GM18907 (cell line): ENCODE measurements around the gene GNG8.
A peak's percentile ranks its signal among the peaks of the same experiment; 100 is the strongest.
"Not testable (repeated sequence)": the region's sequence is repeated elsewhere in the genome, so short reads cannot be mapped to it uniquely, and the experiment has no call there.

Source experiments
- ATAC-seq: cut with Tn5 transposase; IDR thresholded peaks from one replicate; pipeline ENCODE4 v1.9.1; 2021; ENCODE audit warnings: mild to moderate bottlenecking, moderate library complexity; ENCODE audit not compliant: unreplicated experiment

The GNG8 gene

GRCh38 chr19:46648060-46648960, 12.3 kb upstream of the GNG8 start:
- no peak for ATAC-seq

GRCh38 chr19:46646402-46646801, 10.4 kb upstream of the GNG8 start:
- no peak for ATAC-seq

- ATAC-seq, result no peak
Observed at GRCh38 chr19:46644720-46645119, 8.7 kb upstream of the GNG8 start.

GRCh38 chr19:46640656-46641055, 4.7 kb upstream of the GNG8 start:
- no peak for ATAC-seq

- ATAC-seq, result no peak
Observed at GRCh38 chr19:46639358-46640182, 3.6 kb upstream of the GNG8 start.

GRCh38 chr19:46637224-46637623, 1.2 kb upstream of the GNG8 start:
- ATAC-seq, result no peak

- no peak for ATAC-seq
Observed at GRCh38 chr19:46634656-46635218, 1.3 kb downstream of the GNG8 start.

GRCh38 chr19:46634045-46634655, 1.9 kb downstream of the GNG8 start:
- ATAC-seq, result peak; percentile 49

- no peak for ATAC-seq
Observed at GRCh38 chr19:46633130-46633529, 2.9 kb downstream of the GNG8 start.

GRCh38 chr19:46631481-46631880, 4.5 kb downstream of the GNG8 start:
- ATAC-seq, result no peak

- no peak for ATAC-seq
Observed at GRCh38 chr19:46630586-46631205, 5.3 kb downstream of the GNG8 start.

GRCh38 chr19:46629546-46630025, 6.4 kb downstream of the GNG8 start:
- no peak for ATAC-seq

GRCh38 chr19:46628970-46629369, 7.0 kb downstream of the GNG8 start:
- ATAC-seq, result not testable (repeated sequence)

- no peak for ATAC-seq
Observed at GRCh38 chr19:46626446-46626845, 9.6 kb downstream of the GNG8 start.

- no peak for ATAC-seq
Observed at GRCh38 chr19:46625731-46626130, 10.3 kb downstream of the GNG8 start.

GRCh38 chr19:46624958-46625661, 10.9 kb downstream of the GNG8 start, which contains the start of gene PTGIR:
PTGIR (minus strand) TSS chr19:46625089; CDS start chr19:46624225, 864 bp downstream.
- no peak for ATAC-seq

GRCh38 chr19:46623915-46624502, 12.0 kb downstream of the GNG8 start:
- no peak for ATAC-seq

GRCh38 chr19:46622118-46622446, 13.9 kb downstream of the GNG8 start:
- ATAC-seq, result no peak
